ENCODE measurements around the gene SAP25. TPM values are rescaled to one million over a fixed set of nuclear protein-coding genes. Genes with fewer than 3 reads are reported as not detected.

SAP25 gene
- total RNA-seq, 4 donors from 2014 or later, result 2.4 to 8.4 (median 4.6) TPM

DNA sequence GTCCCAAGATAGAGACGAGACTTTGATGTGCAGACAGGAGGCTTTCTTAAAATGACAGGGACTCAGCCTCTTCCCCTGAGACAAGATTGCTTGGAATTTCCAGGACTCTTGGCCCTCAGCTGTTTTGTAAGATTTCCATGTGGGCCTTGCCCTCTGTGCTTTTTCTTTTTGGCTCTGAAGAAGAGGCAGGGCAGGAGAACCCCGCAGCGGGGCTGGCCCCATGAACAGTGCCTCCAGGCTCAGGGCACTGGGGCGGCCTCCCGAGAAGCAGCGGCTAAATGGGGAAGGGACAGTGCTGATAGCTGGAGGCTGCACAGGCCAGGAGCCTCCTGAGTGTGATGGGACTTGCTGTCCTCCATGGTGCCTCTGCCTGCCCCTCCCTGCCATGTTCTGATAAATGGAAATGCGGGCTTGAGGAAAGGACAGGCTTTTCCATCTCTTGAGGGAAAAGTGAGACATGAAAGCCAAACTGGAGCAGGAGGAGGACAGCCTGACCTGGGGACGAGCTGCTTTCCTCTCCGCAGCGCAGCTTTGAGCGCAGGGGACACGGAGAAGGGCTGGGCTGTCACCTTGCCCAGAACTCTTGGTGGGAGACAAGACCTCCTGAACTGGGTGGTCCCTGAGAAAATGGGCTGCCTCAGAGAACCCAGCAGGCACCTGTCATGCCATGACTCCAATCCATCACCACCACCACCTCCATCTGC lies 12.1 kb downstream of the SAP25 start:
- TF ChIP-seq POLR2A (IDR thresholded peaks at IDR 0.05), result no peak
- TF ChIP-seq EP300 (IDR thresholded peaks at IDR 0.05), result no peak
- TF ChIP-seq CTCF (IDR thresholded peaks at IDR 0.05), result no peak
- Histone ChIP-seq H3K27me3 (no peaks in the 10 kb centered on the region), H3K27ac (no peak overlapping the region), H3K9me3 (no peaks in the 10 kb centered on the region), H3K4me3 (no peak overlapping the region), H3K4me1 (peaks cover 0 to 20% (median 0%) of the 10 kb centered on the region in 4 donors), H3K36me3 (peaks cover 0 to 70% (median 0%) of the 10 kb centered on the region in 3 donors)
- 89 to 96% methylated on average over 11 to 12 of the region's 12 CpGs for WGBS, 2 donors
- no peak for DNase-seq (ENCODE audit: low spot score in 2 of 2)

- H3K36me3 ChIP-seq, result peaks cover under 1 to 72% (median 4%) of the 10 kb centered on the region in 3 donors
Observed at GRCh38 chr7:100559127-100559526, 14.6 kb downstream of the SAP25 start.

DNA sequence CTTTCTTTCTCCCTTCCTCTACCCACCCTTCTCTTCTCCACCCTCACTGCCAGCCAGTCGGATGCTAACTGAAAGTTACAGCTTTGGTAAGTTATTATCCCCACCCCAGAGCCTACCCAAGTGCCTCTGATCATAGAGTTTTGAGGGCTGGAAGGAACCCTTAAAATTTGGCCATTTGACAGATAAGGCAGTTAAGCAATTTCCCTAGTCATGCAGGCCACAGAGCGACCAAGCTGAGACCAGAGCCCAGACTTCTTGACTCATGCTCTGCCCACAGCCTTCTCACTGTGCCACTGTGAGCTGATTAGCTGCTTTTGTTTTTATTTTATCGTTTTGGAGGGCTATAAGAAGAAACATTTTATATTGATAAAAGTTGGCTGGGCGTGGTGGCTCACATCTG lies 17.2 kb downstream of the SAP25 start:
- Histone ChIP-seq H3K27me3 (no peaks in the 10 kb centered on the region), H3K27ac (peak overlapping the region in 2 of 4 donors; percentile 1 to 17), H3K36me3 (peaks cover 8 to 75% (median 9%) of the 10 kb centered on the region in 3 donors), H3K4me3 (no peak overlapping the region), H3K9me3 (no peaks in the 10 kb centered on the region), H3K4me1 (peaks cover 0 to 9% (median 0%) of the 10 kb centered on the region in 4 donors)
- no peak for TF ChIP-seq POLR2A (IDR thresholded peaks at IDR 0.05)
- WGBS, 2 donors, result 67 to 69% methylated on average over 4 of the region's 4 CpGs
- DNase-seq (ENCODE audit: low spot score in 2 of 2), result no peak

More at GRCh38 chr7:100559127-100559526, 14.6 kb downstream of the SAP25 start:
- DNase-seq (ENCODE audit: low spot score in 2 of 2), result no peak
- H3K4me1 ChIP-seq, result peaks cover 0 to 15% (median 0%) of the 10 kb centered on the region in 4 donors
- peak overlapping the region in 1 of 4 donors; percentile 38 for H3K27ac ChIP-seq
- no peak for TF ChIP-seq CTCF (IDR thresholded peaks at IDR 0.05)
- no peak for TF ChIP-seq EP300 (IDR thresholded peaks at IDR 0.05)
- TF ChIP-seq POLR2A (IDR thresholded peaks at IDR 0.05), result no peak
- no peak overlapping the region for H3K4me3 ChIP-seq
- H3K9me3 ChIP-seq, result no peaks in the 10 kb centered on the region
- 78 to 82% methylated on average over 4 of the region's 4 CpGs for WGBS, 2 donors
- no peaks in the 10 kb centered on the region for H3K27me3 ChIP-seq

DNA sequence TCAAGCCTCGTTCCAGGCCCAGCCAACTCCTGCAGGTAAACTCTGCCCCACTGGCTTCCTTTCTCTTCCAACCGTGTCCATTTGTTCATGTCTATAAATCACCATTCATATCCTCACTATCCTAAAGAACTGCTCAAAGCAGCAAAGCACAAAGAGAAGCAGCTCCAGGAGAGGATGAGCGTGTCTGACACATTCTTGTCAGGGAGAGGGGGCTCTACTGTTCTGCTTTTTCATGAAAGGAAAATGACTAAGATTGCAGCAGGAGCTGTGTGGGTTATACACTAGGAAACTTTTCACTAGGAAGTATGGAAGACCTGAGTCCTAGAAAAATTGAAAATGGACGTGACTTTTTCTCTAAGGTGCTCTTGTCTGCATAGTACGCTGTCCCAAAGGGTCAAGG lies 18.0 kb downstream of the SAP25 start:
- Histone ChIP-seq H3K36me3 (peaks cover 8 to 74% (median 9%) of the 10 kb centered on the region in 3 donors), H3K9me3 (no peaks in the 10 kb centered on the region), H3K27me3 (no peaks in the 10 kb centered on the region), H3K4me1 (peaks cover 0 to 9% (median 0%) of the 10 kb centered on the region in 4 donors), H3K27ac (no peak overlapping the region), H3K4me3 (no peak overlapping the region)
- TF ChIP-seq EP300 (IDR thresholded peaks at IDR 0.05) (no peak), CTCF (IDR thresholded peaks at IDR 0.05) (no peak), POLR2A (IDR thresholded peaks at IDR 0.05) (no peak)
- WGBS, 2 donors, result 82 to 87% methylated on average over 5 of the region's 5 CpGs
- no peak for DNase-seq (ENCODE audit: low spot score in 2 of 2)

- Histone ChIP-seq H3K27ac (no peak overlapping the region), H3K4me3 (no peak overlapping the region), H3K36me3 (peaks cover 8 to 77% (median 9%) of the 10 kb centered on the region in 3 donors), H3K9me3 (no peaks in the 10 kb centered on the region), H3K4me1 (peaks cover 0 to 16% (median 12%) of the 10 kb centered on the region in 4 donors), H3K27me3 (no peaks in the 10 kb centered on the region)
- DNase-seq (ENCODE audit: low spot score in 2 of 2), result no peak
- TF ChIP-seq POLR2A (IDR thresholded peaks at IDR 0.05) (no peak), CTCF (IDR thresholded peaks at IDR 0.05) (no peak), EP300 (IDR thresholded peaks at IDR 0.05) (no peak)
- WGBS, 2 donors, result 84 to 90% methylated on average over 3 of the region's 3 CpGs
Observed at GRCh38 chr7:100553032-100553431, 20.7 kb downstream of the SAP25 start.

All from tibial nerve (tissue), 4 donors.